GM18858 (cell line): ENCODE data around the gene TRIM2.
A peak's percentile ranks its signal among the peaks of the same experiment; 100 is the strongest.

Experiments
- ATAC-seq: cut with Tn5 transposase; IDR thresholded peaks from one replicate; pipeline ENCODE4 v1.9.1; 2021; ENCODE audit not compliant: unreplicated experiment

The TRIM2 gene

DNA sequence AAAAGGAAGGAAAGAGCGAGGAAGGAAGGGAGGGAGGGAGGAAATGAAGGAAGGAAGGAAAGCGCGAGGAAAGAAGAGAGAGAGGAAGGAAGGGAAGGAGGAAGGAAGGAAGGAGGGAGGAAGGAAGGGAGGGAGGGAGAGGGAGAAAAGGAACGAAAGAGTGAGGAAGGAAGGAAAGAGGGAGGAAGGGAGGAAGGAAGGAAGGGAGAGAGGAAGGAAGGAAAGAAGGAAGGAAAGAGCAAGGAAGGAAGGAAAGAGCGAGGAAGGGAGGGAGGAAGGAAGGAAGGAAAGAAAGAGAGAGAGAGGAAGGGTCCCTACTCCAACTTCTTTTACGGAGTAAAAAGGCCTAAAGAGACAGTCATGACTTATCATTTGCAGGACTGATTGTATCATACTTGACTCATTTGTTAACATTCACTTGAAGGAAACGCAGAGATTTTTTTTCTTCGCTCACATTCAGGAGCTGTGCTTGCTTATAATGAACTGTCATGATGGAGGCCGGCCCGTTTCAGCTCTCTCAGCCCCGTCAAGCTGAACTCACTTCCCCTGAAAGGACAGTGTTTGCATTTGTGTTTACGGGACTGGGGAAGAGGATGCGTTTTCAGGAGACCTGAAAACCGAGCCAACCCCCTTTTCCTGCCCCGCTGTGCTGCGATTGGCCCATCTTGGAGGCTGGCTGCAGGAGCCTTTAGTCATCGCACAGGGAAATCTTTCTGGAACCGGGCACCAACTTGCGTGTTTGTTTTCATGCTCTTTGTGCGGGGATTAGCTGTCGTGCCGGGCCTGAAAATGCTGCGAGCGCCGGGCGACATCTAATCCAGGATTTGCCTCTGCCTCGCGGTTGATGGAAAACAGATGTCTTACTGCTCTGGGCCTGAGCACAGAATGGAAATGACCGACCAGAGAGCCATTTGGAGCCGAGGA lies 17.8 kb downstream of the TRIM2 start:
- ATAC-seq = no peak

DNA sequence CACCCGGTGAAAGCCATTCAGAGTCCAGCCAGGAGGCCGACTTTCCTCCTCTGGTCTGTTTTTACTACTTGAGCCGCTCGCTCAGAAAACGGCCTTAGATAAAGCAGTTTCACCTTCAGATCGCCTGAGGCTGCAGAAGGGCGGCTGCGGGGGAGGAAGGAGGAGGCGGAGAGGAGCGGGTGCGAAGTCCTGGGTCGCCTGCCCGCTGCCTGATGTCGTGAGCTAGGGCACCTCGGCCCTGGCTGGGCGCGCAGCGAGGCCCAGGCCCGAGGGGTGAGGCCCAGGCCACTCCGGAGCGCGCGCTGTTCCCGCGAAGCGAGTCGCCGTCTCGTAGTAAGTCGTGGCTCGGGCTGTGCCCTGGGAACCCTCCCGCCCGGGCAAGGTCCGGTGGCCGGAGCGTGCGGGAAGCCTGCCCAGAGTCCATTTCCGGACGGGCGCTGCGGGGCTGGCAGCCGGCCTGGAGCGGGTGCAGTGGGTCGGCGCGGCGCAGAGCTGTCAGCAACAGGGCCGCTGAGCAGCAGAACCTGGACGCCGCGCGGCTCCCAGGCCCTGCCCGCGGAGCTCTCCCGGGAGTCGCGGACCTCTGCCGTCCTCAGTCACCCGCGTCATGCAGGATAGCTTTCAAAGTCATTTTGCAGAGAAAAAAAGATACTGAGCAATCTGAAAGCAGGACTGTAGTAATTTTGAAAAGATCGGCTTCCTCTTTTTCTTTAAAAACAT lies 18.6 kb downstream of the TRIM2 start:
- peak; percentile 44 for ATAC-seq

DNA sequence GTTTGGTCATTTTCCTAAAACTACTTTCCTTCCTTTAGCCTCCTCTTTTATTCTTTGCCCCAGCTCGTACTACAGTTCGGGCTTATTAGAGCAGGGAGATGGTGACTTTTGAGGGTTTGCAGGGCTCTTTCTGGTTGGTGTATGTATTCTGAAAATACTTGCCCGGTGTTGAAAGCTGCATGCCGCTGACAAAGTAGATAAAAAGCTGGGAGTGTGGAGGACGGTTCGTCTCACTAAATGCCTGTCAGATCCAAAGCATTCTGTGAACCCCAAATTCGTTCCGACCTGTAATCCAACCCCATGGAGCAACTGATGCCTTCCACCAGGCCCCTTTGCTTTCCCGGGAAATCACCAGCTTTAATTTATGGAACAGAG lies 19.2 kb downstream of the TRIM2 start:
- no peak for ATAC-seq

DNA sequence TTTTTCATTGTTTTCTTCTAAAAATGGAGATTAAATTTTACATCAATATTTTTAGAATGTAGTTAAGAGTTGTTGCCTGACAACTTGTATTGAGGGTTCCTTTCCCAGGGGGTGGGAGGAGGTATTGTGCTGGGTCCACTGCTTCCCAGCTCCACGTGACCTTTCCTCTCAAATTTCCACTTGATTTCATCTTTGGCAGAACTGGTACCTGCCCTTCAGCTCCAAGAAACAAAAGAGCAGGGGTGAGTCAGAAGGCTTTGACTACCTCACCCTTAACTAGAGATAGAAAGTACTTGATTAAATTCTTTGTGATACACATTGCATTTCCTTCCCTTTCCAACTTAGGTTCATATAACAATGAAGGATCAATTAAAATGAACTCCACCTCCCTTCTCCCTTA lies 19.7 kb downstream of the TRIM2 start:
- ATAC-seq = no peak

DNA sequence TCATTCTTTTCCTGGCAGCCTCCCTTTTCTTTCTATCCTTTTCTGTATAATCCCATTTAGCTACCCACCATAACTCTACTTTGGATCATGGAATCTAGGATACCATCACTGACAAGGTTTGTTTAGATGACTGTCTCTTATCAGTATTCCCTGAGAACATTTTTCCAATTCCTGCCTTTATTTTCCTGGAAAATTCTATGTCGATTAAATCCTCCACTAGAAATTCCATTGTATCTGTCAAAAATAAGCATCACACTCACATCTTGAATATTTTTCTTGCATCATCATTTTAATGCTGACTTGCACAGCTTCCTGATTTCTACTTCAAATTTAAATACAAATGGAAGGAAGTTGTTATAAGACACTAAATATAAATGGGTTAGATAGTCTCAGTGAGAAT lies 20.2 kb downstream of the TRIM2 start:
- ATAC-seq = no peak

DNA sequence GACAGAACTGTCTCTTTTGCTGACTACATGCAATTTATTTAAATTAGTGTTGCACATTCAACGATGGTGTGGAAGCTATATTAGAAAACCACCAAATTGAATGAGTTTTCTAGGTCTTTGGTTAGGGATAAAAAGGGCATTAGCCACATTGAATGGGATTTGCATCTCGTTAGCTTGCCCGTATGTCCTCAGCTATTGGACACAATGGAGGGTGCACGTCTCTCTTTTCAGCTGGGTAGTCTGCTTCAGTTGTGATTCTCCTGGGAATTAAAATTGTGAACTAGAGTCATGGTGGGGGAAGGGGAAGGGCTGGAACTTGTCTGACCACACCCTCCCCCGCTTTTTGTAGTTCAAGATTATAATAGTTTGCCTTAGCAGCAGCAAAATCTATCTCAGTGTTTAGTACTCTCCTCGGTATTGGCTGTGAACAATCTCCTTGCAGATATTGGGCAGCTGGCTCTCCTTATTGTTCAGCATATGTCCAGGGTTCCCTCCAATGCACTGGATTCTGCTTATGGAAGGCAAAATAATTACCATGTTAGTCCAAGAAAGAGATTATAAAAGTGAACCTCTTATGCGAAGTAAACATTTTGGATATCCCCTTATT lies 23.3 kb downstream of the TRIM2 start:
- no peak for ATAC-seq

DNA sequence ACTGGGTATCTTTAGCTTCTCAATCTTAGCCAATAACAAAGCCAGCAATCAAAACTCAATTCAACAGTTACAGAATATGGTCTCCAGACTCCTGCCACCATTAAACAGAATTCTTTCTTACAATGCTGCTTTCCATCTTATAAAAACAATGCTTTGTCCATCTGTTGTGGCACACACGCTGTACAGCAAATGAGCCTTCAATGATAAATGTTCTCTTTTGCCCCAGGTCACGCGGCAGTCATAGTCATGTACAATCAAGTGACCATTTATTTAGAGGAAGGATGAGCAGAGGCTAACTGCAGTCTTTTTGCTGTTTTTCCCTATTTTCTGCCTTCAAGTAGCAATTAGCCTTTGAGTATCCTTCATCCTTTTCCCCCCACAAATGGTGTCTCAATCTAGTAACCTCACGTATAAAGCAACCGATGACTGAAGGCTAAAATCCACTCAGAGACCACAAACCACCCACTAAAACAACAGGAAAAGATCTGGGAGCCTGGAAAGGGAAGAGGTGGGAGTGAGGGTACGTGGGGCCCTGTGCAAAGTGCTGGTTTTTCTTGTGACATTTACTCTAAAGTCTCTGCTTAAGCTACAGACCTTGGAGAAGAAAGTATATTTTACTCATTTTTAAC lies 24.4 kb downstream of the TRIM2 start:
- no peak for ATAC-seq

DNA sequence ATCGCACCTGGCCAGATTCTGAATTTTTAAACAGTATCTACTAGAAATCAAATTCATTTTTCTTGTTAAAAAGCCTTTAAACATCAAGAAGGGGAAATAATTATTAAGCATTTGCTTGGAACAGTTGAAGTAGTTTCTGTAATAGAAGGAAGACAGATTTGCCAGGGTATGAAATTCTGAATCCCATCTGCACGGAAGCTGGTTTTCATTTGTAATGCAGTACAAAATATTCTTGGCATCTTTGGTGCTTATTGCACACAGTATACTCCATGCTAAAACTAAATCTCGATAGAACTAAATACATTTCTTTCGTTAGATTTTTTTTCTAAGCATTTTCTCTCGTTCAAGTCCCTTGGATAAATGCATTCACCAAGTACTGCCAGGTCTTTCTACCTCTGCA lies 25.3 kb downstream of the TRIM2 start:
- no peak for ATAC-seq

DNA sequence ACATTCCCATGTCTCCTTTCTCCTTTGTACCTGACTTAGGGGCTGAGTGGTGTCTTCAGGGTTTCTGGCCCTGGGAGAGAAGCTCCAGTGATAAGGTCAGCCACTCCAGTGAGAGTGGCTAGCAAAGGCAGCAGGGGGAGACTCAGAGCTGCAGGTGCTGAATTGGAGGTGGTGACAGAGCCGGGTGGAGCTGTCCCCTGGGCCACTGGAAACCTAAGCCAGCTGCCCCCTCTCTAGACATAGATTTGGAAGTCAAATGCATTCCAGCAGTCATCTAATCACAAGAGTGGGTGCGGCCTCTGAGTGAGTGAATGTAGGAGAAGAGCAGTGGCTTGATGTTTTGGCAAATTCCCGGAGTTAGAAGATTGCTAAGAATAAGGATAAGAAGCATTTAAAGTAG lies 28.5 kb downstream of the TRIM2 start:
- ATAC-seq = no peak

DNA sequence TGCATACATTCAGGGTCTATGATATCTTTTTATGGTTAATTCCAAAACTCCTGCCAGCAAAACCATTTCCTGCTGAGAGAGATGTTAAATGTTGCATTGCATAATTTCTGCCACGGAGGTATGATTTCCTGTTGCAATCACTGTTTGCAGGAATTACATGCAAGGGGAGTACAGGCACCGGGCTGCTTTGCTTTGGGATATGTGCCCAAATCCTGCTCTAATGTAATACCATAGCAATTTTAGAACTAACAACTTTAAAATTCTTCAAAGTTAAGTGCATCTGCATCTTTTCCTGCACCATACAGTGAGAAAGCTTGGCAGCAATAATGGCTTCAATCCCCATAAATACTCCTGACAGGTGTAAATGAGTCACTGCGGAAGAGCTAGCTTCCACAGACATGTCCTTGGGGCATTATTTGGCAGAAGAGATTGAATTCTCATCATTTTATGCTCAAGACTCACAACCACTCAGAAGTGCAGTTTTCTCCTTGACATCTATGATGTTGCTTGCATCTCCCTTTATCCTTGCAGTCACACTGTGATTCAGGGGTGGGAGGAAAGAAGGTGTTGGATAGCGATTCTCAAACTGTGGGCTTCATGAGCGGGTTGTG lies 29.6 kb downstream of the TRIM2 start:
- ATAC-seq = no peak

DNA sequence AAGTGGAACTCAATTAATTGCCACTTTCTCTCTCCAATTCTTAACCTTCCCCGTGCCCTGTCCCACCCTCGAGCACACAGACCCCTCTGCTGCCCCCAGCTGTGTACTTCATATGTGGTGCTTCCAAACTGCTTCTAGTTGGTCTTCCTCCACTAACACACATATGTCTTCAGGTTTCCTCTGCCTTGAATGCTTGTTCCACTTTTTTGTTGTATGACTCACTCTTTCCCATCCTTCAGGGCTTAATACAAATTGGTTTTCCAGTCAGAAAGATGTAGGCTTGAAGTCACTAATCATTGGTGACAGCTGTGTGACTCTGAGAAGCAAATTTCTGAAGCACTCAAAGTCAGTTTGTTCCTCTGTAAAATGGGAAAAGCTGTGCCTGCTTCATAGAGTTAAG lies 30.6 kb downstream of the TRIM2 start:
- ATAC-seq = no peak

DNA sequence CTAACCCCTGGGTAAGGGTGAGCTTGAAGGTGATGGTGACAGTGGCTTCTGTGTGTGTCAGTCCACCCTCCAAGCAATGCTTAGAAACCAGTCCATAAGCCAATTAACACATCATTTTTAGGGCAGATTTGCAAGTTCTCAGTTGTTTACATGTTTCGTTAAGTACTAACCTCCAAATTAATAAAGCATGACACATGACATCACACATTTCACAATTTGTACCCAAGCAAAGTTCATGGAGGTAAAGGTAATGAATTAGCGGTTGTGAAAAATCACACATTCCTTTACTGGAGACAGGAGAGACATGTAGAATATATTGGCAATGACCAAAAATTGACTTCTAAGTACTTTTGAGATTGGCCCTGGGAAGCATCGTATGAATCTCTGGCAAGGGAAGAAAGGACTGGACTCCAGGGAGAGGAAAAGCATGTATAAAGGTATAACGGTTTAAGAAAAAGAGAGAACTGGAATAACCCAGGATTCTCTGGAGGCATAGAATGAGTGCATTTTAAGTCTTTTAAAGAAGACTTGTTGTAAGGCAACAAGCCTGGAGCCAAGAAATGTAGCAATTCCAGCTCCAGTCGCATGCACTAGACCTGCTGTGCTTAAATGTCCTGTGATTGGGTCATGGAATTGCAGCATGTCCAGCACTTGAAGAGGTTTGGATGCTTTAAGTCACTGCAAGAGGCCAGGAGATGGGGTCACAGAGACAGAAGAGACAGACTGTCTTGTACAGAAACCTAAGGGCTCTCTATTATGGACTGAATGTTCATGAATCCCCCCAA lies 34.1 kb downstream of the TRIM2 start:
- ATAC-seq = no peak

DNA sequence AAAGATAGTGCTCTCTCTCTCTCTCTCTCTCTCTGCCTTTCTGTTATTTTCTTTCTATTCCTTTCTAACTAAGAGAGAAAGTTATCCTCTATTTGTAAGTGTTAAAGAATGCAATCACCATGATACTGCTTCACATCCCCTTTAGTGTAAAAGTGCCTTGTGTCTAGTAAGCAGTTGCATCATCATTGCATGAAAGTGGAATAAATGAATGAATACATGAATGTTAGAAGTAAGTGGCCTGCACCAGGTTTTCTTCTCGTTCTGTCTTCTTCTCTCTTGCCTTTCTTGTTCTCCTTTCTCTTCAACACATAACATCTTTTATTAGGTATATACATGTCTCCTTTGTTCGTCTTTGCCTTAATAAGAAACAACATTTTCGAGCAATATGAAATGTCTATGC lies 35.2 kb downstream of the TRIM2 start:
- ATAC-seq = no peak

DNA sequence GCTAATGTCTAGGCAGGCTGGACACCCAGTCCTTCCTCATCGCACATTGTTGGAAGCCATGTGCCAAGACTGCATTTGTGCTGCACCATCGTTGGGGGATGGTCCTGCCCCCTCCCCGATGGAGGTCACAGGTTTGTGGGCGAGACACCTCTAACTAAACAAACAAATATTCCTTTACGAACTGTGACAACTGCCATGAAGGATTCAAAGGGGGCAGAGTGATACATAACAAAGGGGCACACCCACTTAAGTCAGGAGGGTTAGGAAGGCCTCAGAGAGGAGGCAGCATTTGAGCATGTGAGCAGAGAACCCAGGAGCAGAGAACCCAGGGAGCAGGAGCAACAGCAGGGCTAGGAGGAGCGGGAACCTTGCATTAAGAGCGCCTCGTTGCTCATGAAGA lies 37.1 kb downstream of the TRIM2 start:
- no peak for ATAC-seq

DNA sequence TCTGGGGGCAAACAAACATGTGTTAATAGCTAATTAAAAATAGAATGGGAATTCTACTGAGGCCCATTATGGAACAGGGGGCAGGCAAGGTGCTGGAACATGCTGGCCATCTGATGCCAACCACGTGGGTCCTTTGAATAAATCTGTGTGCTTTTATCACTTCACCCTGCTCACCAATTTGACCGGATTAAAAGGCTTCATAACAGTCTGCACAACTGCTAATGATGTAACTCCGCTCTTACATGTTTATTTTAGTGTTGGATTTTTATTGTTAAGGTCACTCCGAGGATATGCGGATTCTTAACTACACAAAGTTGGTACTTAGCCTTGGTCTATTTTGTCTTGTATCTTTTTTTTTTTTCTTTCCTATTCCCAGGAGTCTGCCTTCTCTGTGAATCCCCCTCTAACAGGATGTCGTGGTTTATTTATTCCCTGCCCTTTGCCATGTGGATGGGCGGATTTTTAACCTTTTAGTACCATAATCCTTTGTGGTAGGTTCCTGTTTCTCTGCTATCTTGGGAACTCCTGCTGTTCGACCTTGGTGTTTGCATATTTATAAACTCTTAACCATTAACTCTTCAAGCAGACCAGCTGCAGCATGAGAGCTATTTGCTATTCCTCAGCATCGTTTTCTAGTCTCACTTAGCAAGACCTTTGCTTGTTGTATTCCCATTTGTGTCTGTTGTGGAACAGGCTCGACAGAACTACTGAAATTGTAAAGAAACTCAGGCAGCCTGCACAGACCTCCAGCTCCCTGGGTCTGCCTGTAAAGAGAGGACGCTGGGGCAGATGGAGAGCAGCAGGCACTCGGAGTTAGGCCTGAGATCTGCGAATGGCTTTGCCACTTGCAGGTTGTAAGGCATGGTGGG lies 38.0 kb downstream of the TRIM2 start:
- ATAC-seq = no peak

DNA sequence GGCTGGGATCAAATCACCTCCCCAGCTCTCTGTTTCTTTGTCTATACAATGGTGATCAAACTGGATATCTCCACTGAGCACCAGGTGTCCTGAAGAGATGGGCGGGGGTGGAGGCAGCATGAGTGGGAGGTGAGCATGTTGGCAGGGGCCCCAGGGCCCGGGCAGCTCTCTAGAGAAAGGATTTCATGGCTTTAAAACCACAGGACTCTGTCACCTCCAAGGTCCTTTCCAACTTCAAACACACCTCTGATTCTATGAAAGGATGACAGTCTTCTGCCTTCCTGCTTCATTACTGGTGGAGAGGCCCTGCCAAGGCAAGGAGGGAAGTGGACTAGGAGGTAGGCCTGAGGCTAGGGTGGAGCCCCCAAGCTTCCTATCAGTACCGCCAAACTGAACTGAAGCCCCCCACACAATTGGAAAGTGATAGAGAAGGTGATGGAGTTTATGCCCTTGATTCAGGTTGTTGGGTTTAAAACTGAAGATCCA lies 38.6 kb downstream of the TRIM2 start:
- no peak for ATAC-seq

DNA sequence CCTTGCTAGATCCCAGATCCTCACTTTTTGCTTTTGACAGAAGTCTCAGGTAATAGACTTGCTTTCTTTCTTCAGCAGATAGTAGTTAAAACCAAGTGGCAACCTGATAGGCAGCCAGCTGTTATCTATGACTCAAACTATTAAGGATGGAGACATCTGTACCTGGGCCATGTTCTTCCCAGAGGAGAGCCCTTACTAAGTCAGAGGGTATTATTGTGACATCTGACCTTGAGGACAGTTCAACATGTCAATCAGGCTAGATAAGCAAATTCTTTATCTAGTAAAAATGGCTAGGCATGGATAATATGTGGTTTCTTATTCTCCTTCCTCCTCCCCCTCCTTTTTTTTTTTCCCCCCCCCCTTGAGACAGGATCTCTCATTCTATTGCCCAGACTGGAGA lies 39.2 kb downstream of the TRIM2 start:
- no peak for ATAC-seq

DNA sequence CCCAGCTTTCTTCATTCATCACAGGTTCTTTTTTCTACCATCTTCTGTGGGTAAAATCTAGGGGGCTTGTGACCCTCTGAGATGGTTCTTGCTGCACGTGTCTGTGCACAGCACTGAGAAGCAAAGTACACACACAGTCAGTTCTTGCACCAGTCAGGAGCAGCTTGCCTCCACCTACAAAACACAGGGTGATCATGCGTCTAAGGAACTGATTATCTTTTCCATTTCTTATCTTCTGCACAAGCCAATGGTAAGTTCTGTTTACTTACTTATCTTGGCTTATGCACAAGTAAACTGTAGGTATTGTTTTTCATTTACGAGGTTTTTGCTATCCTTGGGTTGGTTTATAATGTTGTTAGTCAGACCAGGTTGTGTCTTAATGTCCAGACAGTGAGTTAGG lies 40.7 kb downstream of the TRIM2 start:
- ATAC-seq = no peak

DNA sequence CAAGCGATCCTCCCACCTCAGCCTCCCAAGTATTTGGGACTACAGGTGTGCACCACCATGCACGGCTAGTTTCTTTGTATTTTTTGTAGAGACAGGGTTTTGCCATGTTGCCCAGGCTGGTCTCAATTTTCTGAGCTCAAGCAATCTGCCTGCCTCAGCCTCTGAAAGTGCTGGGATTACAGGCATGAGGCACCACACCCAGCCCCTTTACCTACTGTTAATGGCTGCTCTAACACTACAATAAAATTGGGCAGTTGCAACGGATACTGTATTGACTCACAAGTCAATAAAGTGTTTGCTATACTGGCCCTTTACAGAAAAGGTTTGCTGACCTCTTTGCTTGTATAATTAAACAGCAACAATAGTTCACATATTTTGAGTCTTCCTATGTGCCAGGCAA lies 41.5 kb downstream of the TRIM2 start:
- ATAC-seq = no peak
